IPS DF 4.7 (cell line): ENCODE data around the gene SNAI3.
"Not testable (repeated sequence)": the region's sequence is repeated elsewhere in the genome, so short reads cannot be mapped to it uniquely, and the experiment has no call there.

Experiments
- DNase-seq: peaks from one replicate; pipeline ENCODE4 v3.0.0-alpha.2; 2013; ENCODE audit warnings: low spot score; ENCODE audit errors: extremely low read depth

SNAI3 gene

DNA sequence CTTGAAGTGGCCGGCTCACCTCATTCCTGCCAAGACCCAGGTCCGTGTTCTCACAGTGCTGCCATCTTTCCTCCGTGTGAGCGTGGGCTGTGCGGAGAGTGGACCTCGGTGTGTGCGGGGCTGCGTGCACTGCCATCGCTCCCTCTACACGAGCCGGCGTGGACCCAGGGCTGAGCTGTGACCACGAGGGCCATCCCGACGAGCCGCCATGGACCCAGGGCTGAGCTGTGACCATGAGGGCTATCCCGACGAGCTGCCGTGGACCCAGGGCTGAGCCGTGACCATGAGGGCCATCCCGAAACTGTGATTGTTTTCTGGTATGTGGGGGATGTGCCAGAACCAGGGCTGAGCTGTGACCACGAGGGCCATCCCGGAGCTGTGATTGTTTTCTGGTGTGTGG lies 14.5 kb downstream of the SNAI3 start:
- no peak for DNase-seq

- DNase-seq = no peak
These were observed 16.3 kb downstream of the SNAI3 start for GRCh38 chr16:88669980-88670379.

DNA sequence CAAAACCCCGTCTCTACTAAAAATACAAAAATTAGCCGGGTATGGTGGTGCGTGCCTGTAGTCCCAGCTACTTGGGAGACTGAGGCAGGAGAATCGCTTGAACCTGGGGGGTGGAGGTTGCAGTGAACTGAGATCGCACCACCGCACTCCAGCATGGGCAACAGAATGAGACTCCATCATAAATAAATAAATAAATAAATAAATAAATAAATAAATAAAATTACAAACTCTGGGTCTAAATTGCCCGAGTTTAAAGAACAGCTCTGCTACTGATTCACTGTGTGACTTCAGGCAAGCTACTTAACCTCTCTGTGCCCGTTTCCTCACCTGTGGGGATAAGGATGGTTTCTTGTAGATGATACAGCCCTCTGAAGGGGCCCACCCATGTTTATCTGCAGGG lies 16.8 kb downstream of the SNAI3 start:
- not testable (repeated sequence) for DNase-seq

- no peak for DNase-seq
These were observed 18.8 kb downstream of the SNAI3 start for GRCh38 chr16:88667461-88667860.

- no peak for DNase-seq
These were observed 20.7 kb downstream of the SNAI3 start for GRCh38 chr16:88665570-88665969.

GRCh38 chr16:88665148-88665547 lies 21.2 kb downstream of the SNAI3 start:
- no peak for DNase-seq

DNA sequence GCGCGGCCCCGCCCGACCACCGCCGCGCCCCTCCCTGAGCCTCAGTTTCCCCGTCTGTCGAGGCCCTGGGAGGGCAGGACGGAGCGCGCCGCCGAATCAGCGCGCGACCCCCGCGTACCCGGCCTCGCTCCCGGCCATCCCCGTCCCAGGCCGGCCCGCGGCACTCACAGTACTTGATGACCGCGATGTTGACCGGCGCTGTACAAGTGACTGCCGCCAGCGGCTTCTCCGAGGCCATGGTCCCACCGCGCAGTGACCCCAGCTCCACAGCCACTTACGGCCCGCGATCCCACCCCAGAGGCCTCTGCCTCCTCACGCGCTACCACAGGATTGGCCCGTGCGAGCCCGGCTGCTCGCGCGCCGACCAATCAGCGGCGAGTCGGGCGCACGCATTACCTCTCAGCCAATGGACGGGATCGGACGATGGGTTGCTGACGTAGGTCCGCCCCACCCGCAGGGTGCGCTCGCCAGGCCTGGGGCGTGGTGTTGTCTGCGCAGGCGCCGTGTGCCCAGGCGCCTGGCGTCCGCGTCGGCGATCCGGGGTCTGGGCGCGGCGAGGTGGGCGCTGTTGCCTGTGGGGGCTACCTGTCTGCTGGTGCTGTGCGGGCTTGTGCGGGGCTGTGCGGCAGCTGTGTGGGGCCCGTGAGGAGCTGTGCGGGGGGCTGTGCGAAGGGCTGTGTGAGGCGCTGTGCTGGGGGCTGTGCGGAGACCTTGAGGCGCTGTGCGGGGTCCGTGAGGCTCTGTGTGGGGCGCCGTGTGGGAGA lies 23.3 kb downstream of the SNAI3 start, which contains the start of gene MVD:
MVD (minus strand) TSS at position 249 of the 764 bp plus-strand sequence; CDS start at position 238, 11 bp downstream.
- peak; percentile 96 for DNase-seq

GRCh38 chr16:88662222-88662842 lies 24.0 kb downstream of the SNAI3 start:
- no peak for DNase-seq

- DNase-seq = no peak
These were observed 24.8 kb downstream of the SNAI3 start for GRCh38 chr16:88661468-88661867.

GRCh38 chr16:88659160-88659559 lies 27.1 kb downstream of the SNAI3 start:
- DNase-seq = no peak

GRCh38 chr16:88658714-88659113 lies 27.6 kb downstream of the SNAI3 start:
- no peak for DNase-seq

DNA sequence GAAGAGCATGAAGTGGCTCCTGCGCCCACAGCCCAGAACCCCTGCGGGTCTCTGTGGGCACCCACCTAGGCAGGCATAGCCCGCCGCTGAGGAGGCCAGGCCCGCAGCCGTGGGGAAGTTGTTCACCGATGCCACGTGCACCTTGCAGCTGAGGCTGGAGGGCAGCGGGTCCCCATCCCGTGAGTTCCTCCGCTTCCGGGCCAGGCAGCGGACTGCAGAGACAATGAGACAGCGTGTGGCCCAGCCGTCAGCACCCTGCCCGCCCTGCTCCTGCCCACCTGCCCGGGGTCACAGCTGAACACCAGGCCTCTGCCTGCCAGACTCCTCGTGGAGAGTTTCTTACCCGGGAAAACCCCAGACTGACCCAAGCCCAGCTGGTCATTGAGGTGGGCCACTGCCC lies 28.9 kb downstream of the SNAI3 start:
- DNase-seq = no peak

GRCh38 chr16:88656291-88656980 lies 29.9 kb downstream of the SNAI3 start:
- no peak for DNase-seq

- DNase-seq = no peak
These were observed 30.5 kb downstream of the SNAI3 start for GRCh38 chr16:88655733-88656281.

DNA sequence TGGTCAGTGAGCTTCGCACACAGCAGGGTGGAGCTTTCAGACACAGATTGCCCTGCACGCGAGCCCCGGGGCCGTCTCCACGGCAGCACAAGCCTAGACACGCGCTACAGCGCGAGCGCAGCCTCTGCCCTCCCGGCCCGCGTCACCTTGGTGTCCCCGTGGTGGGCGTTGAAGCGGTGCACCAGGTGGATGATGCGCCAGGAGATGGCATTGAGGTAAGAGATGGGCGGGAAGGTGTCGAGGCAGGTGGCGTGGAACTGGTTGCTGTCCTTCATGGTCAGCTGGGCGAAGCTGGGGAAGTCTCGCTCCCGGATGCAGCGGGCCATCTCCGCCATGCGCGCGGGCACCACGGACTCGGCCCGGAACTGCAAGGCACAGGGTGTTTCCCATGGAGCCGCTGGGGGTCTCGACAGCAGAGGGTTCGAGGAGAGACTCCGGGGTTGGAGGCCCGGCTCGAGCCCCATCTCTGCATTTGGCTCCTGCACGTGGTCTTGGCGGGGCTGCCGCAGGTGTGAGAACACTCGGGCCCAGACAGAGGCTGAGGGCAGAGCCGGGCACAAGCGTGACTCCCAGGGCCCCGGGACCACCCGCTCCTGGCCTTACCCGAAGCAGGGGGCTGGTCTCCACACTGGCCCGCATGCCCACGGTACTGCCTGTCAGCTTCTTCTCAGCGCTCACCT lies 31.1 kb downstream of the SNAI3 start:
- DNase-seq = no peak

DNA sequence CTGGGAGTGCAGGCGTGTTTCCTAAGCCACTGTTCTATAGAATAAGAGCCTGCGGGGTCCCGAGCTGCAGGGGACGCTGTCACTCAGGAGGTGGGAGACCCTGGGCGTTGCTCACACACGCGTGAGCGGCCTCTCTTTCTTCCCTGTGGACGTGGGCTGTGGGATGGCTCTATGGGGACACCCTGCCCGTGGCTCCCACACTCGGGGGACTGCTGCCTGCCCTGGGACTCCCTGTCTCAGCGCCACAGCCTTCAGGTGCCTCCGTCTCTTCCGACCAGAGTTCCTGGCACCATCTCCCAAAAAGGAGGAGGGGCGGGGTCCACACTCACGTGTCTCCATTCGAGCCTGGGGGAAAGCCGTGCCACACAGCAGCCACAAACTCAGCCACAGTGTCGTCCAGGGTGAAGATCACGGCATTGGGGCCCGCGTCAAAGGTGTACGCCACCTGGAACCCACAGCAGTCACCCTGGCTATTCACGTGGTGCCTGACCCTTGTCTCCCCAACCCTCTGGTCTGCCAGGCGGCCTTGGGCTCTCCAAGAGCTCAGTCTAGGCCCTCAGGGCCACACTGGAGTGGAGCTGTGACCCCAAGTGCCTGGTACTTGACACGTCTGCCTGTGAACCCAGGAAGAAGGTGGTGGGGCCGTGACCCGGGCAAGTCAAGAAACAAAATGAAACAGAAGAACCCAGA lies 31.8 kb downstream of the SNAI3 start:
- DNase-seq = no peak

GRCh38 chr16:88653596-88654362 lies 32.5 kb downstream of the SNAI3 start:
- DNase-seq = no peak

DNA sequence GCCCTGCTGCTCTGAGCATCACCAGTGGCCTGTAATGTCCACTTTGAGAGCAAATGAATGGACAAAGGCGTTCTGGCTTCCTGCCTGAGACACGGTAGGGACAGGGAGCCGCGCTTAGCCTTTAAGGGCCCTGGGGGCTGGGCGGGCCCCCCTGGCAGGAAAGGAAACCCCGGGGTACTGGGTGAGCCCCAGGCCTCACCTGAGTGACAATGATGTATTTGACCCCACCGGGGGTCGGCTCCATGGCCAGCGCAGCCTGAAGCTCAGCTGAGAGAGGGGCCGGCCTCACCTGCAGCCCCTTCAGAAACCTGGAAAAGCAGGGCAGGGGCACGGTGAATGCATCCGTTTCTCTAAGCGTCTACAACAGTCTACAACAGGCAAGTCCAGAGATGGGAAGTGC lies 33.2 kb downstream of the SNAI3 start:
- DNase-seq = no peak

DNA sequence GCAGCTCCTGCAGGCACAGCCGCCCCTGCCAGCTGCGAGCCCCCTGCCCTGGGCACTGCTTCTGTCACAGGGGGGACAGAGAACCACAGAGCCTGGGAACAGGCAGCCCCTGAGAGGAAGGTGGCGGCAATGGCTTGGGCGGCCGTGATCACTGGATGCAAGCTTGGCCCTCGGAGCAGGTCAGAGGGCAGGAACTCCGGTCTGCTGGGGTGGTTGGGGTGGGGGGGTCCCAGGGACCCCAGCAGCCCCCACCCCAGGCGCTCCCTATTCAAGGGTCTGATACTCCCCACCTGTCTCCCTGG lies 33.6 kb downstream of the SNAI3 start:
- no peak for DNase-seq

DNA sequence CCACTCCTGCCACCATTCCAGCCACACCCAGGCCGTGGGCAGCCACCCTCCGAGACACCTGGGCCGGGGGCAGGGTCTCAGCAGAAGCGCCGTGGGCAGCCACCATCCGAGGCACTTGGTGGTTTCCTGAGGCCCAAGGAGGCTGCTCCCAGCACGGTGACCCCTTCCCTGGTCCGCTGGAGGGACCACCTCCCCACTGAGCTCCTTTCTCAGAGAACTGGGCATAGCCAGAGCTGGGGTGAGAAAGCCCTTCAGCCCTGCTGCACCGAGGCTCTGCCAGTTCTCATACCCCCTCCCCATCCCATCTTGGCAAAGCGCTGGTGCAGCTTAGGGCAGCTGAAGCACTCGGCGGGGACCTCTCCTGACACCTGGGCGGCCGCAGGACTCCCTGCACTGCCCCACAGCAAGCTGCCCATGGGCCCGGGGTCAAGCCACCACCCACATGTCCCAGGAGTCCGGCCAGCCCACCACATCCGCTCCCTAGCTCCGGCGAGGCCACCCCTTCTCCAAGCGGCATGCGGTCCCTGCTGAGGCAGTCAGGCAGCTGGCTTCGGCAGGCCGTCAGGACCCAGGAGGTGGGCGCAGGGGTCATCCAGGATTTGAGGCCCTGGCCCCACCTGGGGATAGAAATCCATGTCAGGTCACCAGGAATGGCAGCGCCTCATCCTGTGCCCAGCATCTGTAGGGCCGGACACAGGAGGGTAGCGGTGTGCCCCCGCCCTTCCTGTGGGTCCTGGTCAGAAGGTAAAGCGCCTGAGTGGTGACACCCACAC lies 34.1 kb downstream of the SNAI3 start:
- DNase-seq = no peak
